Cerebellar cortex (tissue), 1 donor: ENCODE measurements around the gene TSPAN3.

Experiments used
- DNase-seq: peaks from one replicate; pipeline ENCODE4 v3.0.0-alpha.2; 2015; ENCODE audit warnings: low spot score

Gene TSPAN3

GRCh38 chr15:77033729-77034671, 36.9 kb downstream of the TSPAN3 start:
- DNase-seq: no peak

- DNase-seq: no peak
These were observed 37.5 kb downstream of the TSPAN3 start for GRCh38 chr15:77033417-77033728.

GRCh38 chr15:77032647-77033416, 38.1 kb downstream of the TSPAN3 start:
- DNase-seq: no peak

- DNase-seq: no peak
These were observed 38.8 kb downstream of the TSPAN3 start for GRCh38 chr15:77032052-77032646.

- no peak for DNase-seq
These were observed 39.4 kb downstream of the TSPAN3 start for GRCh38 chr15:77031376-77032050.

- no peak for DNase-seq
These were observed 40.0 kb downstream of the TSPAN3 start for GRCh38 chr15:77030928-77031375.

- no peak for DNase-seq
These were observed 40.6 kb downstream of the TSPAN3 start for GRCh38 chr15:77030048-77030927.

- DNase-seq: no peak
These were observed 41.5 kb downstream of the TSPAN3 start for GRCh38 chr15:77029166-77030047.

- DNase-seq: no peak
These were observed 42.3 kb downstream of the TSPAN3 start for GRCh38 chr15:77028451-77029165.

GRCh38 chr15:77027697-77028450, 43.0 kb downstream of the TSPAN3 start:
- DNase-seq: no peak

GRCh38 chr15:77027111-77027696, 43.7 kb downstream of the TSPAN3 start:
- no peak for DNase-seq

GRCh38 chr15:77026501-77027110, 44.3 kb downstream of the TSPAN3 start:
- DNase-seq: no peak

- no peak for DNase-seq
These were observed 44.9 kb downstream of the TSPAN3 start for GRCh38 chr15:77025941-77026411.

- no peak for DNase-seq
These were observed 45.6 kb downstream of the TSPAN3 start for GRCh38 chr15:77025083-77025901.

- DNase-seq: peak; percentile 61
These were observed 46.4 kb downstream of the TSPAN3 start for GRCh38 chr15:77024273-77025082.
